ENCODE data around the gene TMIGD1. TPM values are rescaled to one million over a fixed set of nuclear protein-coding genes. Genes with fewer than 3 reads are reported as not detected.

TMIGD1 gene, protein sequence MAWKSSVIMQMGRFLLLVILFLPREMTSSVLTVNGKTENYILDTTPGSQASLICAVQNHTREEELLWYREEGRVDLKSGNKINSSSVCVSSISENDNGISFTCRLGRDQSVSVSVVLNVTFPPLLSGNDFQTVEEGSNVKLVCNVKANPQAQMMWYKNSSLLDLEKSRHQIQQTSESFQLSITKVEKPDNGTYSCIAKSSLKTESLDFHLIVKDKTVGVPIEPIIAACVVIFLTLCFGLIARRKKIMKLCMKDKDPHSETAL
- not detected for total RNA-seq
- not detected for polyA plus RNA-seq
- long read RNA-seq, donor 1: 0 reads
- long read RNA-seq, donor 2: 0 reads
- long read RNA-seq, donor 3: 0 reads

DNA sequence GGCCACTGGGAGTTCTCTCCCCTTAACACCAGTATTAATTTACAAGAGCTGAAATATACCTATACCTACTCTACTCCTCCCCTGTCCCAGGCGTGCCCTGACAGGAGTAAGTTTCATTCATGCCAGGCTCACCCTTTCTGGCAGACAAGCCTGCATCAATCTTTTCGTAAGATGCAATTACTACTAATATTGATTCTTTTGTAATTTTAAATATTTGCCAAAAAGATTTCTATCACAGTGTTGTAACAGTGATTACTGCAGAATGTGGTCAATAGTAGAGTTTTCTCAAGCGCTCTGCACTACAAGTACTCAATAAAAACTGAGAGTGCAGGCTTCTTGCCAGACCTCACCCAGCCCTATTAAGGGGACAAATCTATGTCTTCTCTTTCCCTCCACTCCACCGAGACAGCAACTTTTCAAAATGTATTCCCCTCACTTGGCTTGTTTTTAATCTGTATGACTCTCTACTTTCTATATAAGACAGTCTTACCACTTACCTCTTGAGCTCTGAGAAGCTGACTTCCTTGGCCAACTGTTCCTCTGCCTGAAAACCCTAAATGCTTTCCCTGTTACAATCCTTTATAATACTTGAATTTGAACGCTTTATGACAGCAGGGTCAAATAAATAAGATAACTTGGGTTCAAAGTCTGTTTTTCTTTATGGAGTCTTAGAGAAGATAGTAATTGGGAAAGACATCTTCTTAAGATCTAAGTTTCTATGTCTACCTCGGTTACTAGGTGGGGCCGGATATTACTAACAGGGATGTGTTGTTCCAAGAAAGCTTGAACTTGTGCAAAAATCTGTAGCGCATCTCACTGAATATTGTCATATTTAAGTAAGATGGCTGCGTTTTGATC, at the start of gene TMIGD1:
Gene TMIGD1 (minus strand): TSS at position 555 of the 858 bp plus-strand sequence. CDS start 1,924 bp downstream, outside the sequence.
- H3K27ac ChIP-seq: no peak within 1 kb of the TSS
- H3K4me1 ChIP-seq: peaks cover 0 to 13% (median 0%) of the 10 kb centered on the region in 9 donors
- intact Hi-C loops (cut with DNase I): loop anchor here in 3 of 10 donors (10.0 kb wide), 2 partner anchors 209 to 229 kb away; no protein-coding TSS in a partner anchor
- H3K36me3 ChIP-seq: no peaks in the 10 kb centered on the region
- H3K27me3 ChIP-seq: peaks cover 0 to 4% (median 0%) of the 10 kb centered on the region in 7 donors
- WGBS, 2 donors: 93 to 94% methylated on average over 9 of the region's 9 CpGs
- H3K9me3 ChIP-seq: no peaks in the 10 kb centered on the region
- no peak within 1 kb of the TSS for H3K4me3 ChIP-seq
- no peak for DNase-seq
- TF ChIP-seq, protein P1, sequence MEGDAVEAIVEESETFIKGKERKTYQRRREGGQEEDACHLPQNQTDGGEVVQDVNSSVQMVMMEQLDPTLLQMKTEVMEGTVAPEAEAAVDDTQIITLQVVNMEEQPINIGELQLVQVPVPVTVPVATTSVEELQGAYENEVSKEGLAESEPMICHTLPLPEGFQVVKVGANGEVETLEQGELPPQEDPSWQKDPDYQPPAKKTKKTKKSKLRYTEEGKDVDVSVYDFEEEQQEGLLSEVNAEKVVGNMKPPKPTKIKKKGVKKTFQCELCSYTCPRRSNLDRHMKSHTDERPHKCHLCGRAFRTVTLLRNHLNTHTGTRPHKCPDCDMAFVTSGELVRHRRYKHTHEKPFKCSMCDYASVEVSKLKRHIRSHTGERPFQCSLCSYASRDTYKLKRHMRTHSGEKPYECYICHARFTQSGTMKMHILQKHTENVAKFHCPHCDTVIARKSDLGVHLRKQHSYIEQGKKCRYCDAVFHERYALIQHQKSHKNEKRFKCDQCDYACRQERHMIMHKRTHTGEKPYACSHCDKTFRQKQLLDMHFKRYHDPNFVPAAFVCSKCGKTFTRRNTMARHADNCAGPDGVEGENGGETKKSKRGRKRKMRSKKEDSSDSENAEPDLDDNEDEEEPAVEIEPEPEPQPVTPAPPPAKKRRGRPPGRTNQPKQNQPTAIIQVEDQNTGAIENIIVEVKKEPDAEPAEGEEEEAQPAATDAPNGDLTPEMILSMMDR (IDR thresholded peaks at IDR 0.05): no peak
- no peak for ATAC-seq

DNA sequence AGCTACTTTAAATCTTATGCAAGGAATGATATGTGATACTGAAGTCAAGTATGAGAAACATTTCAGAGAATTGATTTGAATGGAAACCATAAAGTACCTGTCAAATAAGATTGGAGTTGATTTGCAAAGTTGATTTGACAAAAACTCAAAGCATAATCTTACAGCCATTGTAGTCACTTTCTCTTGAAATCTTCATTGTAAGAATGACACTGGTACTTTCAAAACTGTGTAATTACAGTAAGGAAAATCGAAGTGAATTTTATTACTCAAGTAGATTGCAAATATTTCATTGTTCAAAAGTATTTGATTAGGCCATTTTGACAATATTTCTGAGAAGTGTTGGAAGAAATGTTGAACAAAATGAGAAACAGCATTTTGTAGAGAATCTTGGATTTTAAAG, 48.5 kb upstream of the TMIGD1 start:
- Histone ChIP-seq H3K27me3 (no peaks in the 10 kb centered on the region), H3K27ac (no peak overlapping the region), H3K36me3 (peaks cover 0 to 26% (median 0%) of the 10 kb centered on the region in 9 donors), H3K9me3 (no peaks in the 10 kb centered on the region), H3K4me3 (peak overlapping the region in 4 of 10 donors; percentile 2 to 74 (median 14)), H3K4me1 (peaks cover 11 to 54% (median 47%) of the 10 kb centered on the region in 9 donors)
- no peak for DNase-seq
- WGBS, 2 donors: 76 to 80% methylated on average over 1 of the region's 1 CpG
- TF ChIP-seq, protein P1 (IDR thresholded peaks at IDR 0.05): no peak
- intact Hi-C loops (cut with DNase I): no loop called here
- no peak for ATAC-seq

DNA sequence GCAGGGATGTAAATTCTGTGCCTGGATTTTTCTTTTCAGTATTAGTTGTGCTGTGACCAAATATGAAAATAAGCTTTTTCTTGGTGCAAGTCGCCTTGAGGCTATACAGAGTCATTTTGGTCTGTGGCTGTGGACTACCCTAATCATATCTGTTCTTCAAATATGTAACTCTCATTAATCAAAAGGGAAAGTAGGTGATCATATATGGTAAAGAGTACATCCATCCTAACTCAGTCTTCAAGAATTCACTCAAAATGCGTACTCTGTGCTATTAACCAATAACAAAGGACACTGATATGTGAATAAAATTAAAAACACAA, 47.4 kb upstream of the TMIGD1 start:
- intact Hi-C loops (cut with DNase I): no loop called here
- Histone ChIP-seq H3K4me1 (peaks cover 11 to 58% (median 48%) of the 10 kb centered on the region in 9 donors), H3K27ac (no peak overlapping the region)

More for the DNA sequence above, 47.4 kb upstream of the TMIGD1 start:
- TF ChIP-seq, protein P1 (IDR thresholded peaks at IDR 0.05): no peak
- H3K9me3 ChIP-seq: no peaks in the 10 kb centered on the region
- ATAC-seq (no peak), DNase-seq (no peak)
- H3K4me3 ChIP-seq: peak overlapping the region in 7 of 10 donors; percentile 10 to 92 (median 90)
- WGBS, 2 donors: 67 to 81% methylated on average over 2 of the region's 2 CpGs
- no peaks in the 10 kb centered on the region for H3K27me3 ChIP-seq
- peaks cover 0 to 16% (median 0%) of the 10 kb centered on the region in 9 donors for H3K36me3 ChIP-seq
